ENCODE measurements around the gene DDX4.

DNA sequence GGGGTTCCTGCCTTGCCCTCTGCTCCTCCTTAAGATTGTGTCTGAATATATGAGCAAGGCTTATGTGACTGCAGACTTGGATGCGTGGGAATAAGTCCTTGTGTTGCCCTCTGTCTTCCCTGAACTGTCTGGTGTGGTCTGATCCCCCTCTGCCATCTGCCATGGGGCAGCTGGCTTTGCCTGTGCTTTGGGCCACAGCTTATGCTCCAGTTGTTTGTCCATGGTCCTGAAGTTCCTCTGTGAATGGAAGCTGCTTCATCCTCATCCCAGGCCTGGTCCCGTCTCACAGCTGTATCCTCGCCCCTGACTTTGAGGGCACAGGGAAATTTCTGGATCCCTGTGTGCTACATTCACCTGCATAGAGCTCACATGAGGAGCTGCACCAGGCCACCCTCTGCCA lies 128.0 kb downstream of the DDX4 start:
- TF ChIP-seq, protein P1, sequence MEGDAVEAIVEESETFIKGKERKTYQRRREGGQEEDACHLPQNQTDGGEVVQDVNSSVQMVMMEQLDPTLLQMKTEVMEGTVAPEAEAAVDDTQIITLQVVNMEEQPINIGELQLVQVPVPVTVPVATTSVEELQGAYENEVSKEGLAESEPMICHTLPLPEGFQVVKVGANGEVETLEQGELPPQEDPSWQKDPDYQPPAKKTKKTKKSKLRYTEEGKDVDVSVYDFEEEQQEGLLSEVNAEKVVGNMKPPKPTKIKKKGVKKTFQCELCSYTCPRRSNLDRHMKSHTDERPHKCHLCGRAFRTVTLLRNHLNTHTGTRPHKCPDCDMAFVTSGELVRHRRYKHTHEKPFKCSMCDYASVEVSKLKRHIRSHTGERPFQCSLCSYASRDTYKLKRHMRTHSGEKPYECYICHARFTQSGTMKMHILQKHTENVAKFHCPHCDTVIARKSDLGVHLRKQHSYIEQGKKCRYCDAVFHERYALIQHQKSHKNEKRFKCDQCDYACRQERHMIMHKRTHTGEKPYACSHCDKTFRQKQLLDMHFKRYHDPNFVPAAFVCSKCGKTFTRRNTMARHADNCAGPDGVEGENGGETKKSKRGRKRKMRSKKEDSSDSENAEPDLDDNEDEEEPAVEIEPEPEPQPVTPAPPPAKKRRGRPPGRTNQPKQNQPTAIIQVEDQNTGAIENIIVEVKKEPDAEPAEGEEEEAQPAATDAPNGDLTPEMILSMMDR (IDR thresholded peaks at IDR 0.05): no peak
- TF ChIP-seq POLR2A (IDR thresholded peaks at IDR 0.05): no peak
